Measurements from ENCODE around the gene UBE2R2.
A peak's percentile ranks its signal among the peaks of the same experiment; 100 is the strongest.
"Not testable (repeated sequence)": the region's sequence is repeated elsewhere in the genome, so short reads cannot be mapped to it uniquely, and the experiment has no call there.

UBE2R2 gene

GRCh38 chr9:33835625-33836260 is 18.8 kb downstream of the UBE2R2 start:
- no peak for FAIRE-seq

GRCh38 chr9:33836261-33836660 is 19.3 kb downstream of the UBE2R2 start:
- not testable (repeated sequence) for DNase-seq (ENCODE audit: insufficient read length)
- peak; percentile 67 for FAIRE-seq

More at GRCh38 chr9:33835625-33836260, 18.8 kb downstream of the UBE2R2 start:
- no peak for DNase-seq (ENCODE audit: insufficient read length)
- TF ChIP-seq POLR2A (IDR thresholded peaks at IDR 0.05; ENCODE audit: low read depth, low read length) (no peak), TAF1 (IDR thresholded peaks at IDR 0.05; ENCODE audit: borderline replicate concordance, low read depth, low read length) (no peak), POLR2AphosphoS5 (IDR thresholded peaks at IDR 0.05; ENCODE audit: low read depth, low read length) (no peak)

GRCh38 chr9:33837138-33837537 is 20.2 kb downstream of the UBE2R2 start:
- no peak for DNase-seq (ENCODE audit: insufficient read length)
- no peak for FAIRE-seq
- TF ChIP-seq POLR2AphosphoS5 (IDR thresholded peaks at IDR 0.05; ENCODE audit: low read depth, low read length) = no peak
- TF ChIP-seq TAF1 (IDR thresholded peaks at IDR 0.05; ENCODE audit: borderline replicate concordance, low read depth, low read length) = no peak
- TF ChIP-seq POLR2A (IDR thresholded peaks at IDR 0.05; ENCODE audit: low read depth, low read length) = no peak

GRCh38 chr9:33840381-33840780 is 23.4 kb downstream of the UBE2R2 start:
- FAIRE-seq = no peak
- TF ChIP-seq POLR2A (IDR thresholded peaks at IDR 0.05; ENCODE audit: low read depth, low read length) (no peak), POLR2AphosphoS5 (IDR thresholded peaks at IDR 0.05; ENCODE audit: low read depth, low read length) (no peak), TAF1 (IDR thresholded peaks at IDR 0.05; ENCODE audit: borderline replicate concordance, low read depth, low read length) (no peak)
- DNase-seq (ENCODE audit: insufficient read length) = no peak

- FAIRE-seq = no peak
- TF ChIP-seq TAF1 (IDR thresholded peaks at IDR 0.05; ENCODE audit: borderline replicate concordance, low read depth, low read length) (no peak), POLR2AphosphoS5 (IDR thresholded peaks at IDR 0.05; ENCODE audit: low read depth, low read length) (no peak), POLR2A (IDR thresholded peaks at IDR 0.05; ENCODE audit: low read depth, low read length) (no peak)
These were observed 26.5 kb downstream of the UBE2R2 start for GRCh38 chr9:33843312-33843961.

GRCh38 chr9:33846231-33846630 is 29.3 kb downstream of the UBE2R2 start:
- DNase-seq (ENCODE audit: insufficient read length) (no peak), FAIRE-seq (no peak)
- no peak for TF ChIP-seq POLR2AphosphoS5 (IDR thresholded peaks at IDR 0.05; ENCODE audit: low read depth, low read length)
- no peak for TF ChIP-seq POLR2A (IDR thresholded peaks at IDR 0.05; ENCODE audit: low read depth, low read length)
- TF ChIP-seq TAF1 (IDR thresholded peaks at IDR 0.05; ENCODE audit: borderline replicate concordance, low read depth, low read length) = no peak

More at GRCh38 chr9:33843312-33843961, 26.5 kb downstream of the UBE2R2 start:
- DNase-seq (ENCODE audit: insufficient read length) = no peak

GRCh38 chr9:33847894-33848205 is 30.9 kb downstream of the UBE2R2 start:
- not testable (repeated sequence) for FAIRE-seq; DNase-seq (ENCODE audit: insufficient read length)

GRCh38 chr9:33850267-33850629 is 33.3 kb downstream of the UBE2R2 start:
- no peak for TF ChIP-seq POLR2A (IDR thresholded peaks at IDR 0.05; ENCODE audit: low read depth, low read length)
- TF ChIP-seq TAF1 (IDR thresholded peaks at IDR 0.05; ENCODE audit: borderline replicate concordance, low read depth, low read length) = no peak
- TF ChIP-seq POLR2AphosphoS5 (IDR thresholded peaks at IDR 0.05; ENCODE audit: low read depth, low read length) = no peak
- no peak for DNase-seq (ENCODE audit: insufficient read length)
- FAIRE-seq = peak; percentile 14

GRCh38 chr9:33850677-33851076 is 33.7 kb downstream of the UBE2R2 start:
- no peak for DNase-seq (ENCODE audit: insufficient read length)
- no peak for FAIRE-seq
- TF ChIP-seq POLR2AphosphoS5 (IDR thresholded peaks at IDR 0.05; ENCODE audit: low read depth, low read length) (no peak), TAF1 (IDR thresholded peaks at IDR 0.05; ENCODE audit: borderline replicate concordance, low read depth, low read length) (no peak), POLR2A (IDR thresholded peaks at IDR 0.05; ENCODE audit: low read depth, low read length) (no peak)

GRCh38 chr9:33851301-33851700 is 34.3 kb downstream of the UBE2R2 start:
- TF ChIP-seq POLR2A (IDR thresholded peaks at IDR 0.05; ENCODE audit: low read depth, low read length) (no peak), POLR2AphosphoS5 (IDR thresholded peaks at IDR 0.05; ENCODE audit: low read depth, low read length) (no peak), TAF1 (IDR thresholded peaks at IDR 0.05; ENCODE audit: borderline replicate concordance, low read depth, low read length) (no peak)
- no peak for DNase-seq (ENCODE audit: insufficient read length)
- no peak for FAIRE-seq

GRCh38 chr9:33852216-33852826 is 35.4 kb downstream of the UBE2R2 start:
- DNase-seq (ENCODE audit: insufficient read length) = no peak
- FAIRE-seq = peak; percentile 75
- TF ChIP-seq TAF1 (IDR thresholded peaks at IDR 0.05; ENCODE audit: borderline replicate concordance, low read depth, low read length) = no peak
- no peak for TF ChIP-seq POLR2A (IDR thresholded peaks at IDR 0.05; ENCODE audit: low read depth, low read length)

GRCh38 chr9:33856247-33856646 is 39.3 kb downstream of the UBE2R2 start:
- DNase-seq (ENCODE audit: insufficient read length) = no peak
- FAIRE-seq = no peak
- TF ChIP-seq TAF1 (IDR thresholded peaks at IDR 0.05; ENCODE audit: borderline replicate concordance, low read depth, low read length) = no peak
- TF ChIP-seq POLR2AphosphoS5 (IDR thresholded peaks at IDR 0.05; ENCODE audit: low read depth, low read length) = no peak
- no peak for TF ChIP-seq POLR2A (IDR thresholded peaks at IDR 0.05; ENCODE audit: low read depth, low read length)
